Lower lobe of right lung (tissue), 2 donors: ENCODE measurements around the gene MINDY3. TPM values are rescaled to one million over a fixed set of nuclear protein-coding genes. Genes with fewer than 3 reads are reported as not detected.
"Not testable (repeated sequence)": the region's sequence is repeated elsewhere in the genome, so short reads cannot be mapped to it uniquely, and the experiment has no call there.

Source experiments
- ATAC-seq, 2 donors: fragments of 200-7000 bp; cut with Tn5 transposase; one replicate each; pipeline ENCODE4 v1.9.1; 2020 to 2022; ENCODE audit warnings: mild to moderate bottlenecking in 2 of 2, moderate library complexity in 2 of 2
- DNase-seq: peaks from one replicate; pipeline ENCODE4 v3.0.0-alpha.2; 2020
- H3K27ac ChIP-seq: fragments of 200-600 bp; one replicate; pipeline ENCODE4 v1.8.0; 2022
- H3K27me3 ChIP-seq: fragments of 200-600 bp; one replicate; pipeline ENCODE4 v1.8.0; 2022; ENCODE audit warnings: low read depth
- H3K36me3 ChIP-seq: fragments of 200-600 bp; one replicate; pipeline ENCODE4 v1.8.0; 2022; ENCODE audit warnings: mild to moderate bottlenecking
- H3K4me1 ChIP-seq: fragments of 200-600 bp; one replicate; pipeline ENCODE4 v1.8.0; 2022
- H3K4me3 ChIP-seq: fragments of 200-600 bp; one replicate; pipeline ENCODE4 v1.8.0; 2022; ENCODE audit warnings: mild to moderate bottlenecking
- H3K9me3 ChIP-seq: fragments of 200-600 bp; one replicate; pipeline ENCODE4 v1.8.0; 2022
- CTCF ChIP-seq: fragments of 200-600 bp; IDR thresholded peaks from one replicate; pipeline ENCODE4 v1.8.0; 2022; ENCODE audit warnings: antibody characterized with exemption, mild to moderate bottlenecking
- intact Hi-C: fragments of 100-400 bp; cut with DNase I; formaldehyde crosslinking; loops from one replicate; pipeline ENCODE4 v1.11.0; 2022
- total RNA-seq: library from RNA; stranded (reverse); fragmentation: NEBNext Ultra II Directional; extraction: Animal tissue kit (Norgen Biotek cat#: 25700); gene quantifications from one replicate; pipeline ENCODE4 v1.2.1, GENCODE V29; 2021
- donor health status: DM: no; HTN: yes; CAD: no; lungs with severe emphysema.

The MINDY3 gene
- total RNA-seq, 1 donor from 2014 or later: 30.2 TPM

DNA sequence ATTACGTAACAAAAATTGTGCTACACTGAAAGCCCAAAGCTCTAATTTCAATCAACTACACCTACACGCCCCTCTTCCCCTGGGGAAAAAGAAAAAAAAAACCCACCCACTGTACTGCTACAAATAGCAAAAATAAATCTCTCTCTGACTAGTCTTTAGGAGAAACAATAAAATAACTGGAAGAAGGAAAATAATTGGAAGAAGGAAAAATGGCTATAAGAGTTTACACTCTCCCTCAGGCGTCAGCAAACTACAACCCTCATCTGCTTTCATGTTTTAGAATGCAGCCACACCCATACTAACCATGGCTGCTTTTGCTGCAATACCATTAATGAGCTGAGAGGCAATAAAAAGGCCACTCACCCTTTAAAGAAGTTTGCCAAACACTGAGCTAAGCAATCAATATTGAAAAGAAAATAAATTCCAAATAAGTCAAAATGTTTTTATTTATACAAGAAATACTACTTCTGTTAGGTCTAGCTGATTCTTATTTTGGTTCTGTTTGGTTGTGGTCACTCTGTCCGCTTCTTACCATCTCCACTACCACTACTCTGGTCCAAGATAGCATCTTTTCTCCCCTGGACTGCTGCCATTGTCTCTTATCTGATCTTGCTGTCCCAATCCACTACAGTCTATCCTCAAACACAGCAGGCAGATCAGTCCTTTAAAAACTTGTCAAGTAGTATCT lies 3.8 kb downstream of the MINDY3 start:
- ATAC-seq: no peak
- Histone ChIP-seq H3K27ac (no peak overlapping the region), H3K36me3 (no peaks in the 10 kb centered on the region), H3K4me1 (peaks cover 38% of the 10 kb centered on the region), H3K4me3 (no peak overlapping the region), H3K27me3 (no peaks in the 10 kb centered on the region), H3K9me3 (no peaks in the 10 kb centered on the region)
- no peak for DNase-seq
- intact Hi-C loops: no loop called here
- TF ChIP-seq CTCF: no peak

DNA sequence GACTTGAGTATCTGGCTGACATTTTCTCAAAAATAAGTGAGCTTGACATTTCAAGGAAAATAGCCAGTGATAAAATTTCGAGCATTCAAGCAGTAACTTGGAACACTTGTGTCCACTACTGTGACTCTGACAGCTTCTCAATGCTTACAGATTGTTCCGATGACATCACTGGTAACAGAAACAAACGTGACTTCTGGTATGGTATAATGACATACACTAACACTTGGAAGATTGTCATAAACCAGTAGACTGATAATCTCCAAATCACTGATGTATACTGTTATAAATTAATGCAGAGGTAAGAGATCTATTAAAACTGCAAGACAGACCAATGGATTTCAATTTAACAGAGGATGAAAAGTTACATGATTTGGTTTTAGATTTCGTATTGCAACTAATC lies 6.5 kb downstream of the MINDY3 start:
- TF ChIP-seq CTCF: no peak
- Histone ChIP-seq H3K27ac (no peak overlapping the region), H3K4me3 (no peak overlapping the region), H3K4me1 (peaks cover 27% of the 10 kb centered on the region), H3K9me3 (peaks cover 10% of the 10 kb centered on the region), H3K36me3 (no peaks in the 10 kb centered on the region), H3K27me3 (no peaks in the 10 kb centered on the region)
- ATAC-seq (no peak), DNase-seq (no peak)
- intact Hi-C loops: no loop called here

DNA sequence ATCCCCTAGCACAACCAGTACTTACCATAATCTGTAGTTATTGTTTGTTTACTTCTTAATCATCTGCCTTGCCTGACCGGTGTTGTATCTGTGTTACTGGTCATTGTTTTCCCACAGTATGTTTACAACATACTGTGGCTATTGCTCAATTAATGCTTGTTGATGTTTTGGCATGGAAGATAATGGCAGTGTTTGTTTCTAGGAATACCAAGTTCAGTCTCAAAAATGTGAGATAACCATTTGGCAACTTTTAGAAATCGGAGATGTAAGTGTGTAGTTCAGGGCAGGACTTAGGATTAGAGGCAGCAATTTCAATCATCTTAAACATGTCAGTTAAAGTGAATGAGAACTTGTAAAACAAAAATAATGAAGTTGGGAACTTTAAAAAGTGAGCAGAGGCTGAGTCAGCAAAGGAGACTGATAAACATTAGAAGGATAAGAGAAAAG lies 8.2 kb downstream of the MINDY3 start:
- DNase-seq (no peak), ATAC-seq (no peak)
- TF ChIP-seq CTCF: no peak
- intact Hi-C loops: no loop called here
- peaks cover 10% of the 10 kb centered on the region for H3K9me3 ChIP-seq
- H3K27ac ChIP-seq: no peak overlapping the region
- H3K4me3 ChIP-seq: no peak overlapping the region
- H3K4me1 ChIP-seq: peaks cover 11% of the 10 kb centered on the region
- H3K36me3 ChIP-seq: peaks cover 5% of the 10 kb centered on the region
- H3K27me3 ChIP-seq: no peaks in the 10 kb centered on the region

- intact Hi-C loops, H3K4me1 ChIP-seq, H3K4me3 ChIP-seq, H3K36me3 ChIP-seq, DNase-seq, H3K27me3 ChIP-seq, ATAC-seq, H3K27ac ChIP-seq: not testable (repeated sequence)
- peaks cover 10% of the 10 kb centered on the region for H3K9me3 ChIP-seq
Observed at GRCh38 chr10:15850337-15850978, 9.8 kb downstream of the MINDY3 start.

DNA sequence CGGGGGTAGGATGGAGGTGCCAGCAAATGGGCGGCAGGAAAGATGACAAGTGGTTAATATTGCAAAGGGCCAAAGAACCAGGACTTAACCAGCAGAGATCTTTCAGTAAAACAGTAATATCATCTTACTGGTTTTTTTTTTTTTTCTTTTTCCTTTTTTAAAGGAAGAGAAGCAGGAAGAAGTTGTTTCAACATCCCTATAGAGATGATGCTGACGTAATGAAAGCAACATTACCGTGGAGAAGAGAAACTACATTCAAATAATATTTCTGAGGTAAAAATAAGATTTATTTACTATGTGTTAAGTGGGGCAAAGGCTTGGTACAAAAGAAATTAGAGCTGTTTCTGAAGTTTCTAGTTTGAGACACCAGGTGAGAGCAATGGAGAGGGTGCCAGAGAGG lies 11.0 kb downstream of the MINDY3 start:
- Histone ChIP-seq H3K9me3 (peaks cover 10% of the 10 kb centered on the region), H3K4me3 (no peak overlapping the region), H3K36me3 (peaks cover 7% of the 10 kb centered on the region), H3K4me1 (no peaks in the 10 kb centered on the region), H3K27ac (no peak overlapping the region), H3K27me3 (no peaks in the 10 kb centered on the region)
- intact Hi-C loops: no loop called here
- DNase-seq (no peak), ATAC-seq (no peak)
- TF ChIP-seq CTCF: no peak

DNA sequence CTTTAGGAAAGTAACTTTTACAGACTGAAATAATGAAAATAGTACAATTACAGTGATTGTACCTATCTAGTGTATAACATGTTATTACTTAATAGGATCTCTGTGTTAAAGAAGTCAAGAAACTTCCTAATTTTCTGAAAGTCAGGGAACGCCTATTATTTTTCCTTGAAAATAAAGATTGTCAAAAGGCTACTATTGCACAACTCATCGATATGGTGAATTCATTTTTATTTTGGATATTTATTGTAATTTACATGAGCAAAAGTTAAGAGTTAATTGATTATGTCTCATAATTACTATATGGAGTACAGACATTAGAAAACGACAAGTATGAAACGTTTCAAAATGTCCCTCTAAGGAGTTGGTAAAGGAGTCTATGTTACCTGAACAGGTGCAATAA lies 12.8 kb downstream of the MINDY3 start:
- ATAC-seq (no peak), DNase-seq (no peak)
- Histone ChIP-seq H3K36me3 (peaks cover 7% of the 10 kb centered on the region), H3K4me3 (no peak overlapping the region), H3K9me3 (peaks cover 10% of the 10 kb centered on the region), H3K4me1 (peaks cover 1% of the 10 kb centered on the region), H3K27ac (no peak overlapping the region), H3K27me3 (no peaks in the 10 kb centered on the region)
- TF ChIP-seq CTCF: no peak
- intact Hi-C loops: no loop called here
